ENCODE data around the gene NRROS.

Gene NRROS

GRCh38 chr3:196689941-196690660 is 50.6 kb downstream of the NRROS start:
- no peak for DNase-seq

- DNase-seq, result no peak
These were observed 51.9 kb downstream of the NRROS start for GRCh38 chr3:196691386-196691785.

- no peak for DNase-seq
These were observed 54.7 kb downstream of the NRROS start for GRCh38 chr3:196694202-196694638.

- DNase-seq, result no peak
These were observed 55.7 kb downstream of the NRROS start for GRCh38 chr3:196694941-196695848.

GRCh38 chr3:196695849-196696226 is 56.3 kb downstream of the NRROS start:
- DNase-seq, result no peak

GRCh38 chr3:196697270-196697669 is 57.8 kb downstream of the NRROS start:
- DNase-seq, result no peak

GRCh38 chr3:196699749-196700148 is 60.3 kb downstream of the NRROS start:
- DNase-seq, result no peak

GRCh38 chr3:196700801-196701200 is 61.3 kb downstream of the NRROS start:
- no peak for DNase-seq

GRCh38 chr3:196706327-196706726 is 66.8 kb downstream of the NRROS start:
- DNase-seq, result no peak

- no peak for DNase-seq
These were observed 67.2 kb downstream of the NRROS start for GRCh38 chr3:196706731-196707130.

GRCh38 chr3:196707566-196707965 is 68.1 kb downstream of the NRROS start:
- no peak for DNase-seq

- no peak for DNase-seq
These were observed 69.0 kb downstream of the NRROS start for GRCh38 chr3:196708467-196708866.

All from NCI-H774 (cell line).